ENCODE measurements around the gene PEX14.
"Not testable (repeated sequence)": the region's sequence is repeated elsewhere in the genome, so short reads cannot be mapped to it uniquely, and the experiment has no call there.

Gene PEX14

GRCh38 chr1:10450836-10451235, 23.9 kb upstream of the PEX14 start:
- DNase-seq, result no peak

GRCh38 chr1:10451287-10451686, 23.5 kb upstream of the PEX14 start:
- DNase-seq, result no peak

- no peak for DNase-seq
Observed at GRCh38 chr1:10456048-10456447, 18.7 kb upstream of the PEX14 start.

GRCh38 chr1:10456661-10457060, 18.1 kb upstream of the PEX14 start:
- DNase-seq, result no peak

- not testable (repeated sequence) for DNase-seq
Observed at GRCh38 chr1:10457462-10457861, 17.3 kb upstream of the PEX14 start.

GRCh38 chr1:10457875-10458274, 16.9 kb upstream of the PEX14 start:
- DNase-seq, result no peak

- no peak for DNase-seq
Observed at GRCh38 chr1:10459184-10459583, 15.6 kb upstream of the PEX14 start.

GRCh38 chr1:10467078-10467477, 7.7 kb upstream of the PEX14 start:
- no peak for DNase-seq

- no peak for DNase-seq
Observed at GRCh38 chr1:10470043-10470442, 4.7 kb upstream of the PEX14 start.

GRCh38 chr1:10471411-10472219, 3.1 kb upstream of the PEX14 start:
- DNase-seq, result no peak

GRCh38 chr1:10472220-10473144, 2.3 kb upstream of the PEX14 start, which contains the start of gene DFFA:
Gene DFFA, minus strand, starts transcription at chr1:10472529. Its CDS starts 71 bp downstream, at chr1:10472458.
- peak; percentile 95 for DNase-seq

GRCh38 chr1:10473145-10473765, 1.5 kb upstream of the PEX14 start:
- no peak for DNase-seq

GRCh38 chr1:10474309-10474612, 489 bp upstream of the PEX14 start:
- DNase-seq, result not testable (repeated sequence)

GRCh38 chr1:10475510-10475909, 760 bp downstream of the PEX14 start:
- DNase-seq, result no peak

GRCh38 chr1:10479296-10479695, 4.5 kb downstream of the PEX14 start:
- no peak for DNase-seq

- no peak for DNase-seq
Observed at GRCh38 chr1:10480614-10481013, 5.9 kb downstream of the PEX14 start.

- no peak for DNase-seq
Observed at GRCh38 chr1:10484521-10484920, 9.8 kb downstream of the PEX14 start.

- DNase-seq, result no peak
Observed at GRCh38 chr1:10489291-10490055, 14.7 kb downstream of the PEX14 start.

GRCh38 chr1:10490286-10490970, 15.7 kb downstream of the PEX14 start:
- no peak for DNase-seq

GRCh38 chr1:10494418-10494753, 19.6 kb downstream of the PEX14 start:
- no peak for DNase-seq

- peak; percentile 39 for DNase-seq
Observed at GRCh38 chr1:10494754-10495474, 20.2 kb downstream of the PEX14 start.

GRCh38 chr1:10495475-10495817, 20.7 kb downstream of the PEX14 start:
- no peak for DNase-seq

Measured in GF-D8 (cell line).